ENCODE measurements around the gene TAF5L.

Gene TAF5L

DNA sequence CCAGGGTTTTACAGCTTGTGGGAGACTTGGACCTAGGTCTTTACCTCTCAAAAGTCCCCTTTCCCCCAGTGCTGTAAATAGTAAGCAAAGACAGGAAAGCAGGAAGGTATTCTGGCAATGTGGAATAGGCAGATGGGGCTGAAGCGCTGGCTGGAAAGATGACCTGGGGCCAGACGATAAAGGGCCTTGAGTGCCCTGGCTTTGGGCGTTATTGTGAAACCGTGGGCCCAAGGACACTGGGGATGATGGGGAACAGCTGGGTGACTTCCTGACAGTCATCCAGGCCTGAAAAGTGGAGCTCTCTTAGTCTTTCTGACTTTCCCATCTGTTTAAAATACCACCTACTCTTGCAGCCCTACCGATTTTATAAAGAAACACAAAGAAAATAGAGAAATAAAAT is 16.5 kb upstream of the TAF5L start:
- DNase-seq (ENCODE audit: low read depth) = no peak
- TF ChIP-seq, protein P1, sequence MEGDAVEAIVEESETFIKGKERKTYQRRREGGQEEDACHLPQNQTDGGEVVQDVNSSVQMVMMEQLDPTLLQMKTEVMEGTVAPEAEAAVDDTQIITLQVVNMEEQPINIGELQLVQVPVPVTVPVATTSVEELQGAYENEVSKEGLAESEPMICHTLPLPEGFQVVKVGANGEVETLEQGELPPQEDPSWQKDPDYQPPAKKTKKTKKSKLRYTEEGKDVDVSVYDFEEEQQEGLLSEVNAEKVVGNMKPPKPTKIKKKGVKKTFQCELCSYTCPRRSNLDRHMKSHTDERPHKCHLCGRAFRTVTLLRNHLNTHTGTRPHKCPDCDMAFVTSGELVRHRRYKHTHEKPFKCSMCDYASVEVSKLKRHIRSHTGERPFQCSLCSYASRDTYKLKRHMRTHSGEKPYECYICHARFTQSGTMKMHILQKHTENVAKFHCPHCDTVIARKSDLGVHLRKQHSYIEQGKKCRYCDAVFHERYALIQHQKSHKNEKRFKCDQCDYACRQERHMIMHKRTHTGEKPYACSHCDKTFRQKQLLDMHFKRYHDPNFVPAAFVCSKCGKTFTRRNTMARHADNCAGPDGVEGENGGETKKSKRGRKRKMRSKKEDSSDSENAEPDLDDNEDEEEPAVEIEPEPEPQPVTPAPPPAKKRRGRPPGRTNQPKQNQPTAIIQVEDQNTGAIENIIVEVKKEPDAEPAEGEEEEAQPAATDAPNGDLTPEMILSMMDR (conservative IDR thresholded peaks at IDR 0.05; ENCODE audit: low read depth, low read length) = no peak
- no peak overlapping the region for H3K4me3 ChIP-seq (ENCODE audit: low read length)

DNA sequence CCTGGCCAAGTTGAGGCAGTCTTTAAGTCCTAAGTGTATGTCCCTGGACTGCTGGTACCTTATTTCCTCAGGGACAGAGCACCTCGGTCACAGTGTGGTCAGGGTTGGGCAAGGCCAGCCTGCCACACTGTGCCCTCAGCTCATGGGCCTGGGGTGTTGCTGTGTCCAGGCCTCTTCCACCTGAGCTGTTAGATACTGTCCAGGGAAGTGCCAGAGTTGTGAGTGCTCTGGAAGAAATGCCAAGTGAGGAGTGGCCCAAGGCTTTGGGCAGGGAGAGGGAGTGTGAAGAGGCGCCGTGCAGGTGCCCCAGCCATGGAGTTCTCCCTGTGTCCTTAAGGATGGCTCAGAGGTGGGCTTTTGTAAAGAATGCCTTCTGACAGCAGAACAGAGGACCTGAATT is 15.4 kb upstream of the TAF5L start:
- DNase-seq (ENCODE audit: low read depth) = no peak
- TF ChIP-seq, protein P1 (conservative IDR thresholded peaks at IDR 0.05; ENCODE audit: low read depth, low read length) = no peak
- H3K4me3 ChIP-seq (ENCODE audit: low read length) = no peak overlapping the region

DNA sequence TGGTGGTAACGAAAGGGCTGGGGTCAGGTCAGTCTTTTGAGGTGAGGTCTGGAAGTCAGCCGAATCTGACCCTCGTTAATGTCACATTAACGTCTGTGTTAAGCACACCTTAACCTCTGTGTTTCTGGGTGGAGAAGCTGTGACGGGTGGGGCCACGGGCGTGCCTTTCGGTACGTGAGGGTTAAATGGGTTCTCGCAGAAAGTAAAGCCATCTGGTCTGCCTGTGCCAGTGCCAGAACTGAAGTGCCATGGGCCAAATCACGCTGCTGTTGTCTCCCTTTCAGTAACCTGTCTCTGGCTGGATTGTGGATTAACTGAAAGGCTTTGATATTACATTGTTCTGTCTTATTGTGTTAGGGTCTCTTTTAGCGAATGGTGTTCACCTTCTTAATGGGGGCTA is 14.5 kb upstream of the TAF5L start:
- TF ChIP-seq, protein P1 (conservative IDR thresholded peaks at IDR 0.05; ENCODE audit: low read depth, low read length) = no peak
- DNase-seq (ENCODE audit: low read depth) = no peak
- no peak overlapping the region for H3K4me3 ChIP-seq (ENCODE audit: low read length)

DNA sequence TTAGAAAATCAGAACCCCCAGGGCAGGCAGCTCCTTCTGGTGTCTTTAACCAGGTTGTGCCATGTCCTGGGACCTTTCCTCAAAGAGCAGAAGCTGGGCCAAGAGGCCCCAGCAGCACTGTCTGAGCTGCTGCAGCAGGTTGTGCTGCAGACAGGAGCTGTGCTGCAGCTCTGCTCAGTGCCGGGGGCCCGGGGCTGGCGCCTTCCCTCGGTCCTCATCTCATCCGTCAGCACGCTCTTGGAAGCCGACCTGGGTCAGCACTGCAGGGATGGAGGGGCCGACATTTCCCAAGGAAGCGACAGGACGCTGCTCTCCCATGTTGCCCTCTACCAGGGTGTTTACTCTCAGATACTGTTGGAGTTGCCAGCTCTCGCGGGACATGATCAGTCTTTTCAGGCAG is 11.8 kb upstream of the TAF5L start:
- TF ChIP-seq, protein P1 (conservative IDR thresholded peaks at IDR 0.05; ENCODE audit: low read depth, low read length) = no peak
- no peak overlapping the region for H3K4me3 ChIP-seq (ENCODE audit: low read length)
- no peak for DNase-seq (ENCODE audit: low read depth)

DNA sequence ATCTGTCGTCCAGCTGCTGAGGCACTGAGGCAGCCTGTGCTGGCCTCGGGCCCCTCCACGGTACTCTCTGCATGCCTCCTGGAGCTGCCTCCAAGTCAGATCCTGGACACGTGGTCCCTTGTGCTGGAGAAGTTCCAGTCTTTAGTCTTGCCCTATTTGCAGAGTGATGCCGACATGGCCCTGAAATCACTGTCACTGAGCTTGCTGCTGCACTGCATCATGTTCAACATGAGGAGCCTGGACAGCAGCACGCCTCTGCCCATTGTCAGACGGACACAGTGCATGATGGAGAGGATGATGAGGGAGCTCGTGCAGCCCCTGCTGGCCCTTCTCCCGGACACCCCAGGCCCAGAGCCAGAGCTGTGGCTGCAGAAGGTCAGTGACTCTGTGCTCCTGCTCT is 10.1 kb upstream of the TAF5L start:
- H3K4me3 ChIP-seq (ENCODE audit: low read length) = no peak overlapping the region
- TF ChIP-seq, protein P1 (conservative IDR thresholded peaks at IDR 0.05; ENCODE audit: low read depth, low read length) = no peak
- no peak for DNase-seq (ENCODE audit: low read depth)

DNA sequence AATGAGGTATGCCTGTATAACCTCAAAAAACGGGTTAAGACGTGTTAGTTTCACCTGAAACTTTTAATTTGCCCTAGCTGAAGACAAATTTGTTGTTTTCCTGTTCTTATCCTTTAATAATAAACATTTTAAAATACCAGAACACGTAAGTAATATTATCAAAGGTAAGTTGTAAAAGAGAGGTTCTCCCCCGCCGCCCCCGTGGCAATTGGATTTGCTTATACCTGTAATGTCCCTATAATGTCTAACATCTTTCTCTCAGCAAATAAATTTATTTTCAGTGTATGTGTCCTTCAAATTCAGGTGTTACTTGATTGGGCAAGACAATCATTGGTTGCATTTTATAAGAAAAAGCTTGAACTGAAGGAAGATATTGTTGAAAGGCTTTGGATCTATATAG is 6.0 kb upstream of the TAF5L start:
- H3K4me3 ChIP-seq (ENCODE audit: low read length) = no peak overlapping the region
- TF ChIP-seq, protein P1 (conservative IDR thresholded peaks at IDR 0.05; ENCODE audit: low read depth, low read length) = no peak
- DNase-seq (ENCODE audit: low read depth) = no peak

DNA sequence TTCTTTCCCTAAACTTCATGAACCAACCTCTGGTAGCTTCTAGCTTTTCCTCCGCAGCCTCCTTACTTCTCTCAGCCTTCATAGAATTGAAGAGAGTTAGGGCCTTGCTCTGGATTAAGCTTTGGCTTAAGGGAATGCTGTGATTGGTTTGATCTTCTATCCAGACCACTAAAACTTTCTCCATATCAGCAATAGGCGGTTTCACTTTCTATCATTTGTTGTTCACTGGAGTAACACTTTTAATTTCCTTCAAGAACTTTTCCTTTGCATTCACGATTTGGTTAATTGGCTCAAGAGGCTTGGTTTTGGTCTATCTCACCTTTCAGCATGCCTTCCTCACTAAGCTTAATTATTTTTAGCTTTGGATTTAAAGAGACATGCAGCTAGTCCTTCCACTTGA is 5.2 kb upstream of the TAF5L start:
- no peak overlapping the region for H3K4me3 ChIP-seq (ENCODE audit: low read length)
- TF ChIP-seq, protein P1 (conservative IDR thresholded peaks at IDR 0.05; ENCODE audit: low read depth, low read length) = no peak
- DNase-seq (ENCODE audit: low read depth) = no peak
